ENCODE results near the gene TTC8. TPM values are rescaled to one million over a fixed set of nuclear protein-coding genes. Genes with fewer than 3 reads are reported as not detected.

Gene TTC8
- total RNA-seq, 2 donors from 2014 or later = 2.8 to 3.4 TPM

DNA sequence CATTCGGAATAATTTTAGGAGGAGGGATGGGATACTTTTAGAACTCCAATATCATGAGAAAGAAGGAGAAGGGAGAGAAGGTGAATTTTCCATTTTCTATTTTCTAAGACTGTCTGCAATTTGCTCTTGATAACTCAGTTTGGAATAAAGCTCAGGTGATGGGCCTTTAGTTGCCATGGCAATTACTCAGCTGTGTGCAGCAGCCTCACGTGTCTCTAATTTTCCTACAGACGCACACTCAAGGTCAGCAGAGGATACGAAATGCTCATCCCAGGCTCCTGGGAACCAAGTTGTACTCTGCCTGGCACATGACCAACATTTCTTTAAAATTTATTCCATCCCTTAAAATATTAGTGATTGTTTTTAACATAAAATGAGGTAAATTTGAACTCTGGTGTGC, 76.7 kb downstream of the TTC8 start:
- ATAC-seq = no peak
- Mint-ChIP-seq H3K36me3 (ENCODE audit: low read depth) (peaks cover 4% of the 10 kb centered on the region), H3K27ac (no peak overlapping the region), H3K4me3 (no peak overlapping the region), H3K27me3 (peaks cover 42% of the 10 kb centered on the region), H3K4me1 (peaks cover 2% of the 10 kb centered on the region)
- H3K9me3 ChIP-seq (ENCODE audit: control insufficient read depth, low read length, poor library complexity, severe bottlenecking) = no peaks in the 10 kb centered on the region
- no peak for DNase-seq

DNA sequence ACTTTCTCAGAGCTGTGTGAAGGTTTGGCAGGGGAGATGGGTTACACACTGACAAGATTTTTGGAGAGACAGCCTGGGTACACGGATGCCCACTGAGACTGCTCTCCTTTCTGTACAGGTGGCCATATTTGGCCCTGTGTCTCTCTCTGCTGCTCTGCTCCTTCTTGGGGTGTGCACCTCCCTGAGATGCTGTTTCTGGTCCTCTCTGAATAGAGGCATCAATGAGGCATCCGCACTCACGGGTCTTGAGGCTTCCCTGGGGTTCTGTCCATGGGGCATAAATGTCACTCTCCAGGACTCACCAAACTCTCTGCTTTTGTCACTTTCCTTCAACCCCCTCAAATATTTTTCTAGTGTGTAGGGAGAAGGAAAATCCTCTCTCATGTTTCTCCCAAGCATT, 77.5 kb downstream of the TTC8 start:
- DNase-seq = no peak
- no peak for ATAC-seq
- no peaks in the 10 kb centered on the region for H3K9me3 ChIP-seq (ENCODE audit: control insufficient read depth, low read length, poor library complexity, severe bottlenecking)
- Mint-ChIP-seq H3K4me3 (no peak overlapping the region), H3K36me3 (ENCODE audit: low read depth) (peaks cover 4% of the 10 kb centered on the region), H3K4me1 (peaks cover 2% of the 10 kb centered on the region), H3K27me3 (peaks cover 40% of the 10 kb centered on the region), H3K27ac (no peak overlapping the region)

DNA sequence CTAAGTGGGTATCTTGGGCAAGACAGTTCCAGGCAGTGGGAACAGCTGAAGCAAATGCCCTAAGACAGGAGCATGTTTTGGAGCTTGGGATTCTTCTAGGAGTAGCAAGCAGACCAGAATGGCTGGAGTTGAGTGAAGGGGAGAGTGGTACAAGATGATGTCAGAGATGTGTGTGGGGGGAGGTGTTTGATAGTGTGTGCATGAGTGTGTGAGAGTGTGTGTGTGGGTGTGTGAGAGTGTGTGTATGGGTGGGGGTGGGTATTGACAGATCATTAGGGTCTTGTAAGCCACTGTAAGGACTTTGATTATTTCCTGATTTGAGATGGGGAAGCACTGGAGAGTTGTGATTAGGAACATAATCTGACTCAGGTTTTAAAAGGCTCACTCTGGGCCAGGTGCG, 78.4 kb downstream of the TTC8 start:
- Mint-ChIP-seq H3K27me3 (peaks cover 35% of the 10 kb centered on the region), H3K36me3 (ENCODE audit: low read depth) (peaks cover 4% of the 10 kb centered on the region), H3K27ac (no peak overlapping the region), H3K4me1 (peaks cover 2% of the 10 kb centered on the region), H3K4me3 (no peak overlapping the region)
- no peak for ATAC-seq
- DNase-seq = no peak
- H3K9me3 ChIP-seq (ENCODE audit: control insufficient read depth, low read length, poor library complexity, severe bottlenecking) = no peaks in the 10 kb centered on the region

DNA sequence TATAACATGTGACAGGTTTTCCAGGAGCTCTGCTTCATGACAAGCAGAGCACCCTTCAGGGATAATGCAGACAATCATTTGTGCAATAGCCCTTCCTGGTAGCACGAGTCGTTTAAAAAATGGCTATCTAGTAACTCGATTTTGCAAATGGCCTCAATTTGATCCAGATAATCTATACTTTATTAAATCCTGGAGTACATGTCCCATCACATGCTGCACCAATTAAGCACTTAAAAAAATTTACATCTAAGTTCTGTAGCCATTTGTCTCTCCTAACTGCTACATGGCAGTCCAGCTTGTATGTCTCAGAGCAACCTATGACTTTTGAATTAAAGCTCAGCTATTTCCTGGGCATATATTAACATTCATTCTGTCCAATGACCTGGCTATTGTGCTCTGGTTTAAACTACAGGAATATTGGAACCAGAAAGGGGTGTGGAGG, 79.8 kb downstream of the TTC8 start:
- ATAC-seq (no peak), DNase-seq (no peak)
- peaks cover 34% of the 10 kb centered on the region for H3K27me3 Mint-ChIP-seq
- no peak overlapping the region for H3K27ac Mint-ChIP-seq
- peaks cover 2% of the 10 kb centered on the region for H3K4me1 Mint-ChIP-seq
- H3K36me3 Mint-ChIP-seq (ENCODE audit: low read depth) = peaks cover 4% of the 10 kb centered on the region
- no peak overlapping the region for H3K4me3 Mint-ChIP-seq
- no peaks in the 10 kb centered on the region for H3K9me3 ChIP-seq (ENCODE audit: control insufficient read depth, low read length, poor library complexity, severe bottlenecking)

DNA sequence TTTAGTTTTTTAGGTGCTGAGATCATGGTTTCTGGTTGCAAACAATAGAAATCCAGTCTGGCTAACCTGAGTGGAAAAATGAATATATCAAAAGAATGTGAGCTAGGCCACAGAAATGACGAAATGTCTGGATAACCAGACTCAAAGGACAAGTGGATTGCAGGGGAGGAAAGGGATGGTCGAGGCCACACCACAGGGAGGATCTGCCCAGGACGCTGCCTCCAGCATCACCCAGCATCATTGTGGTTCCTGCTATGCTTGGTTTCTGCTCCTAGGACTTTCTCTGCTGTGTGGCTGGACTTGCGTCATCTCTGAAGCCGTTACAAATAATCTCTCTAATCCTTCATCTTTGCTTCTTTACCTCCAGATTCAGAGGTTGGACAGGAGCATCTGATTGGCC, 80.4 kb downstream of the TTC8 start:
- ATAC-seq (no peak), DNase-seq (no peak)
- Mint-ChIP-seq H3K27me3 (peaks cover 29% of the 10 kb centered on the region), H3K27ac (no peak overlapping the region), H3K36me3 (ENCODE audit: low read depth) (peaks cover 4% of the 10 kb centered on the region), H3K4me1 (peaks cover 2% of the 10 kb centered on the region), H3K4me3 (no peak overlapping the region)
- no peaks in the 10 kb centered on the region for H3K9me3 ChIP-seq (ENCODE audit: control insufficient read depth, low read length, poor library complexity, severe bottlenecking)

DNA sequence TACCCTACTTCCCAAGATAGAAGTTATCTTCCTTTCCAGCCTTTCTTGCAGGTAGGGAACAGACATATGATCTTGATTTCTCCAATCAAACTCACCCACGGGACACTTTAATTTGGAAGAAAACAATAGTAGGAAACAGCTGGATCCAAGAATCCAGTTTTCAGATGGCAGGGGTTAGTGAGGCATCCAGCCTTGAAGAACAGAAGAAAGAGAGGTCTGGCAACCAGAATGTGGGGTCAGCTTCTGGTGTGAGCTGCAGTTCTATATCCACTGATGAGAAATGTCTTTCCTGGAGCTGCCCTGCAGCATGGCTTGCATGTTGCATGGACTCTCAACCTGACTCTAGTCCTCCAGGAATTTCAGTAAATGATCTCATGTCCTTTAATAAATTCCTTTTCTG, 83.8 kb downstream of the TTC8 start:
- Mint-ChIP-seq H3K27me3 (peaks cover 6% of the 10 kb centered on the region), H3K4me3 (no peak overlapping the region), H3K4me1 (no peaks in the 10 kb centered on the region), H3K27ac (no peak overlapping the region), H3K36me3 (ENCODE audit: low read depth) (no peaks in the 10 kb centered on the region)
- ATAC-seq (no peak), DNase-seq (no peak)
- no peaks in the 10 kb centered on the region for H3K9me3 ChIP-seq (ENCODE audit: control insufficient read depth, low read length, poor library complexity, severe bottlenecking)

DNA sequence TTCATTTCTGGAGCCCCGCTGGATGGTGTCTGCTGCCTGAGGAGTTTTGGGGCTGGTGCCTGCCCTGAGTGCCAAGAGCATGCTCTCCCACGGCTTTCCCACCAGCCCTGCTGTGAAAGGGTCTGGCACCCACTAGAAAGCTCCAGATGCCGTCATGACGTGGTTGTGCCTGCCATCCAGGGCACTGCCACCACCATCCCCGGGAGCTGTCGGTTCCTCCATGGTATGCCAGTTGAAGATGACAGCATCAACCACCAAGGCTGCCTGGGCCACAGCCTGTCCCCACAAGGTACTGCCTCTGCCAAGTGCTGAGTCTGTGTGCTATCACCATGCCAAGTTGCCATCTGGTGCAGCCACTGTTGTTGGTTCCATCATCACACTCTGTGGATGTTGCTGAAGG, 85.9 kb downstream of the TTC8 start:
- H3K9me3 ChIP-seq (ENCODE audit: control insufficient read depth, low read length, poor library complexity, severe bottlenecking) = no peaks in the 10 kb centered on the region
- no peaks in the 10 kb centered on the region for H3K36me3 Mint-ChIP-seq (ENCODE audit: low read depth)
- DNase-seq (no peak), ATAC-seq (no peak)
- no peak overlapping the region for H3K4me3 Mint-ChIP-seq
- H3K27ac Mint-ChIP-seq = no peak overlapping the region
- peaks cover 7% of the 10 kb centered on the region for H3K27me3 Mint-ChIP-seq
- H3K4me1 Mint-ChIP-seq = no peaks in the 10 kb centered on the region

DNA sequence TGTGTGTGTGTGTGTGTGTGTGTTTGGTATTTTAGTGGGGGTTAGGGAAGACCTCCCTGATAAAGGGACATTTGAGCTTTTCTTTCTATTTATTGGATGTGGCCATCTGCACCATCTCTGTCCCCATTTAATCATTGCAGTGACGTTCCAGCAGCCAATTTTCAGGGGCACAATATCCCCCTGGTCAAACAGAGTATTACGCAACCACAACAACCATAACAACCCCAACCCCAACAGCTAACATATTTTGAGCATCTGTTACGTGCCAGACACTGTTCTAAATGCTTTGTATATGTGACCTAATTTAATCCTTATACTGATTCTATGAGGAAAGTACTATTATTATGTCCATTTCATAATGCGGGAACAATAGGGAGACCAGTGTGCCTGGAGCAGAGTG, 87.4 kb downstream of the TTC8 start:
- no peak overlapping the region for H3K4me3 Mint-ChIP-seq
- no peaks in the 10 kb centered on the region for H3K4me1 Mint-ChIP-seq
- H3K36me3 Mint-ChIP-seq (ENCODE audit: low read depth) = no peaks in the 10 kb centered on the region
- DNase-seq (no peak), ATAC-seq (no peak)
- no peaks in the 10 kb centered on the region for H3K9me3 ChIP-seq (ENCODE audit: control insufficient read depth, low read length, poor library complexity, severe bottlenecking)
- no peak overlapping the region for H3K27ac Mint-ChIP-seq
- H3K27me3 Mint-ChIP-seq = peaks cover 18% of the 10 kb centered on the region

DNA sequence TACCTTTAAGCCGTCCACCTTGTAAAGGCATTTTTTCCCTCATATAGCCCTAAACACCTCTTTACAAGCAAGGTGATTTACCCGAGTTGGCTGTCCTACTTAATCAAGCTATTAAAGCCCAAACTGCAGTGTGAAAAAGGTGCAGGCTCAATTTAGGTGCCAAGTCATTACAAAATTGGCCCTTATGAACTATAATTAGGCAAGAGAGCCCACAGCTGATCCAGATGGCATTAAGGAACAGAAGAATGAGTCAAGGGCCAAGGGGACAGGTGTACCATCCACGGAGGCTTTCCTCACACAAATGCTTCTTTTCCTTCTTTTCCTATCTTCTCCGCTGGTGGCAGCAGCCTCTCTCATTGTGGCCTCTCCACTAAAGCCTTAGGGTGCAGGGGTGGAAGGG, 90.5 kb downstream of the TTC8 start:
- no peaks in the 10 kb centered on the region for H3K9me3 ChIP-seq (ENCODE audit: control insufficient read depth, low read length, poor library complexity, severe bottlenecking)
- no peak for DNase-seq
- no peak overlapping the region for H3K27ac Mint-ChIP-seq
- H3K36me3 Mint-ChIP-seq (ENCODE audit: low read depth) = no peaks in the 10 kb centered on the region
- H3K27me3 Mint-ChIP-seq = peaks cover 26% of the 10 kb centered on the region
- H3K4me1 Mint-ChIP-seq = no peaks in the 10 kb centered on the region
- no peak for ATAC-seq
- no peak overlapping the region for H3K4me3 Mint-ChIP-seq

DNA sequence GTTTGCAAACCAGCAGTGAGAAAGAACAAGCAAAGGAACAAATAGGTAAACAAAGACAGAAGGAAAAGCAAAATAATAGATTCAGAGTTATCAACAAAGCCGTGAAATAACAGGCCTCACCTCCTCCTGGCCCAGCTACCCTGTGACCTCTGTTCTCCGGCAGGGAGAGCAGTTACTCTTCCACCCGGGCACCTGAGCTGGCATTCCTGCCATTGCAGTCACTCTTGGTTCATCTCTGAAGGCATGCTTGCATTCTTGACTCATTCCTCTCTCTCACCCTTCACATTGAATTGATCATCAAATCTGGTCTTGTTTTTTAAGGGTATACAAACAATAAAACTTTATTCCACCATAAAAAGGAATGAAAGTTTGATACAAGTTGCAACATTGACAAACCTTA, 95.1 kb downstream of the TTC8 start:
- Mint-ChIP-seq H3K27me3 (peaks cover 39% of the 10 kb centered on the region), H3K4me1 (no peaks in the 10 kb centered on the region), H3K4me3 (no peak overlapping the region), H3K27ac (no peak overlapping the region), H3K36me3 (ENCODE audit: low read depth) (no peaks in the 10 kb centered on the region)
- DNase-seq (no peak), ATAC-seq (no peak)
- no peaks in the 10 kb centered on the region for H3K9me3 ChIP-seq (ENCODE audit: control insufficient read depth, low read length, poor library complexity, severe bottlenecking)

Other genes starting within 250 kb of the TTC8 start
- 1 to 10 TPM; 3.1 to 3.7 TPM for gene EML5, start 31.7 kb upstream of the TTC8 start, total RNA-seq

All from T-helper 17 cell (primary cell).